HG02870 (cell line): ENCODE results near the gene EVA1A.

Experiments used
- ATAC-seq: cut with Tn5 transposase; IDR thresholded peaks from one replicate; pipeline ENCODE4 v1.9.1; 2021; ENCODE audit warnings: mild to moderate bottlenecking, moderate library complexity; ENCODE audit not compliant: unreplicated experiment

Gene EVA1A

GRCh38 chr2:75545387-75545786 is 15.4 kb downstream of the EVA1A start:
- no peak for ATAC-seq

DNA sequence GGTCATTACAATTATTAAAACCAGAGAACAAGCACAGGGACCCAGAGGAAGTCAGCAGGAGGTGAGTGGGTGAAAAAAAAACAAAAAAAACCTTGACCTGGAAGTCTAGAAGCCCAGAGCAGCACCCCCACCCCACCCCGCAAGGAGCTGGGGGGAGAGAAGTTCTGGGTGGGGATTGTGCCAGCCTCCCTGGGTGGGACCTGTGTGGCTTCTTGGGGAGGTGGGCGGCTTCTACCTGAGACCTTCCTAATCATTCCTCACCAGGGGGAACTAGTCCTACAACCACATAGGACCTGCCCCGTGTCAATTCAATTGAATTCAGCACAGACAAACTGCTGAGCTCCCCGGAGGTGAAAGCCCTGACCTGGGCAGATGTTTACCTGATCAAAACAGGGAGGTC is 17.3 kb downstream of the EVA1A start:
- ATAC-seq: no peak

DNA sequence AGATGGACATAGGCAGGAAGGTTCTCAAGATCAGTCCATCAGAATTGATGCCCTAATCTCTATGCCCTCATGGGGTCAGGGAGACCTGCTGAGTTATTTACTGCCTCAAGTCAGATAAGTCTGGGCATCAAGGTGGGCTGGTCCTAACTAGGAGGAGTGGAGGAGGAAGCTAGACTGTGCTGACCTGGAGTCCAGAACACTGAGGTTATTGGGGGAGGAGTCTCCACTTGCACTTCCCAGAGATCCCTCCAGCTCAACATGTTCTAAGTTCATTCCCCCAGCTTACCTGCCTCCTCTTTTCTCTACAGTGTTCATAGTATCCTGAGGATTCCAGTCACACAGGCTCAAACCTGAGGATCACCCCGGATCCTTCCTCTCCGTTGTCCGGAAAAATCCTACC is 19.3 kb downstream of the EVA1A start:
- no peak for ATAC-seq

DNA sequence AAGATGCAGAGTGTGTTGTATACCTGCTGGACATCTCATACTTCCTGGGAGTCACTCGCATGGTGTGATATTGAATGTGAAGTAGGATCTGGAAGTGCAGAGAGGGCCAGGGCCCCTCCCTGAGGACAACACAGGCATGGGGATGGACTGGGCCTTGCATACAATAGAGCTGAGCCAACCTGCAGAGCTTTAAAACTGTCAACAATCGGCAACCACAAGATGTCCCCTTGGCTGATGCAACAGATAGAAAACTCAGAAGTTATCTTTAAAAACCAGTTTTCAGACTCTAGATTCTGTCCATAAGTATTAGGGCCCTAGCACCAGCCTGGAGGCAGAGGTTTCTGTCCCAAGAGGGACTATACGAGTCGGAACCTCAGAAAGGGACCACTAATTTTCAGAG is 19.7 kb downstream of the EVA1A start:
- ATAC-seq: no peak

DNA sequence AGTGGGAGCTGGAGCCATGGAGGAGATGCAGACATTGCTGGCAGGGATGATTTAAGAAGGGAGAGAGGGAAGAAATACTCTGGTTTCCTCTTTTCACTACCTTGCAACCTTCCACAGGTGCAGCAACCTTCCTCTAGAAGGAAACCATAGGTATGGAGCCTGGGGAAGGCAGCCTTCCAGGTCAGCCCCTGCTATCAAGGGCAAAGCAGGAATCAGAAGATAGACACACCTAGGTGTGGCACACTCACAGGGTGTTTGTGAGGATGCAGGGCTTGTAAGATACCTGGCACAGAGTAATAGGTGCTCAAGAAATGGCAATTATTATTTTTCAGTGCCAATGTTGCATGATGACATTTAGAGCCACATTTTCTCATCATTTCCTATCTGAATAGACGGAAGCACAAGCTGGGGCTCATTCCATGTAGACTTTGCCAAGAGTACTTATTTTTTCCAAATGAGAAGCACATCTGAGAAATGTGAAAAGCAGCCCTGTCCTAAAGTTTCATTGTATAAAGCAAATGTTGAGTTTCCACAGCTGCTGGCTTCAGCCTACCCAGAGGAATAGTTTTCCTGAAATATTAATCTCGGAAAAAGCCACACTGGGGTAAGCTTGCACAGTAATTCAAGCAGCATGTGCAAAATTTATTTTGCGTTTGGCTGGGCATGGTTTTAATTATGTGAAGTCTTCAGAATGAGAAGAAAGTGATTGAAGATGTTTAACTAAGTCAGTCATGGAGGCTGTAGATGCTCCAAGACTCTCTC is 20.6 kb downstream of the EVA1A start:
- no peak for ATAC-seq

DNA sequence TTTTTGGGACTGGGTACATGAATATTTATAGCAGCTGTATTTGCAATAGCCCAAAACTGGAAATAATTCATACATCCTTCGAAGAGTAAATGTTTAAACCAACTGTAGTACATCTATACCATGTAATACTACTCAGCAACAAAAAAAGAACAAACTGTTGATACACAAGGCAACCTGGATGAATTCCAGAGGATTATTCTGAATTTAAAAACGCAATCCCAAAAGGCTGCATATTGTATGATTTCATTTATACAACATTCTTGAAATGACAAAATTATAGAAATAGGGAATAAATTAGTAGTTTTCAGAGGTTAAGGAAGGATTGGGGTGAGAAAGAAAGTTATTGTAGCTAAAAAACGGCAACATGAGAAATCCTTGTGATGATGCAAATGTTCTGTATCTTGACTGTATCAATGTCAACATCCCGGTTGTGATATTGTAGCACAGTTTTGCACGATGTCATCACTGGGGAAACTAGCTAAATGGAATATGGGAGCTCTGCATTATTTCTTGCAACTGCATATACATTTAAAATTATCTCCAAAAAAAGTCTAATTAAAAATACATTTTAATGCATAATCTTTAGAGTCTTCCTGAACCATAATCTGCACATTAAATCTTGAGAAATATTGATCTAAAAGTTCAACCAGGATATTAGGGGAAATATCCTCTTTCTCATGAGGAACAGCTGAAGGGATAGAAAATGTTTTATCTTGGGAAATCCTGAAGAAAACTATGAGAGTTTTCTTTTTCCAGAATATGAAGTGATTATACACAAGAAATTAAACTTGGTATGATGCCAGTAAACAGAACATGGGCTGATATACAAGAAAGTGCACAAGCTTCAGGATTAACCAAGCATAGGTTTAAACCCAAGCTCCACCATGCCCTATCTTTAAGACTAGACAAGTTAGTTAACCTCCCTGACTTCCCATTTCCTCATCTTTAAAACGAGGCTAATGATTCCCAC is 21.9 kb downstream of the EVA1A start:
- no peak for ATAC-seq

DNA sequence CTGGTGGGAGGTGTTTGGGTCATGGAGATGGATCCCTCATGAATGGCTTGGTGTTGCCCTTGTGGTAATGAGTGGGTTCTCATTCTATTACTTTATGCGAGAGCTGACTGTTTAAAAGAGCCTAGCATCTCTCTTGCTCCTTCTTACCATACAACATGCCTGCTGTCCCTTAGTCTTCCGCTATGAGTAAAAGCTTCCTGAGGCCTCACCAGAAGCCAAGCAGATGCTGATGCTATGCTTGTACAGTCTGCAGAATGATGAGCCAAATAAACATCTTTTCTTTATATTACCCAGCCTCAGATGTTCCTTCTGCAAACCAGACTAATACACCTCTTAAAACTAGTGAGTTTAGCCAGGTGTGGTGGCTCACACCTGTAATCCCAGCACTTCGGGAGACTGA is 23.1 kb downstream of the EVA1A start:
- ATAC-seq: no peak

DNA sequence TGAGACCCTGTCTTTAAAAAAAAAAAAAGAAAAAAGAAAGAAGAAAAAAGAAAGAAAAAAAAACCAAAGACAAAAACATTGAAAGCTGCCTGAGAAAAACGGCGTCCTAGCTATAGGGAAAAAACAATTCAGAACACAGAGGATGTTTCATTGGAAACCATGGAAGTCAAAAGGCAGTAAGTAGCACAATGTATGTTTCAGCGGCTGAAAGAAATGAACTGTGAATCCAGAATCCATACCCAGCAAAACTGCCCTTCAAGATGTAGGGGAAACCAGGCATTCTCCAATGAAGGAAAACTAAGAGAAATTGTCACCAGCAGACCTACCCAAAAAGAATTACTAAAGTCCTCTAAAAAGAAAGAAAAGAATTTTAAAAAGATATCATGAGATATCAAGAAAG is 27.6 kb downstream of the EVA1A start:
- no peak for ATAC-seq

GRCh38 chr2:75532488-75532887 is 28.3 kb downstream of the EVA1A start:
- no peak for ATAC-seq

DNA sequence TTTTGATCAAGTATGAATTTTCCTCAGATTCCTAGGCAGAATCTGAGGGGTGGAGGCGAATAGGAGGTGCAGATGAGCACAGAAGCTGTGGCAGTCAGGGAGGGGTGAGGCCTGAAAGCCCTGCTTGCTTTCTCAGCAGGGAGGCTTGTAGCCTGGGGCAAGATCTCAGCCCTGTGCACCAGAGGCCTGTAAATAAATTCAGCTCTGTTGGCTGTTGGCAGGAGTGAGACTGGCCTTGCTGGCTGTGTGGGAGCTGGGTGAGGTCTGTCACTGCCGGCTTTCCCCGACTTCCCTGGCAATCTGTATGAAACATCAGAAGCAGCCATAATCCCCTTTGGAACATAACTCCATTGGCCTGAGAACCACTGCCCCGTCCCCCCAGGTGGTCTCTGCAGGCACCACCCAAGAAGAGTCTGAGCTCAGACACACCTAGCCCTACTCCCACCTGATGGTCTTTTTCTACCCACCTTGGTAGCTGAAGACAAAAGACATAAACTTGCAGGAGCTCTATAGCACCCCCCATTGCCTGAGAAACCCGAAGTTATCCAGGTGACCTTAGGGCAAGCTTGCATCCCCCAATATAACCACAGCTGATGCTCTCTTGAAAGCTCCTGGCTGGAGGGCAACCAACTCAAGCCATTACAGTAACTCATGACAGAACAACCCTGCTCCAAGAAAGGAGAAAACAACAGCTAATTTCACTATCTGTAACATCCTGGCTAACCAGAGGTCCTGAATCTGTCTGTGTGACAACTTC is 32.3 kb downstream of the EVA1A start:
- no peak for ATAC-seq

GRCh38 chr2:75527676-75528075 is 33.1 kb downstream of the EVA1A start:
- no peak for ATAC-seq

DNA sequence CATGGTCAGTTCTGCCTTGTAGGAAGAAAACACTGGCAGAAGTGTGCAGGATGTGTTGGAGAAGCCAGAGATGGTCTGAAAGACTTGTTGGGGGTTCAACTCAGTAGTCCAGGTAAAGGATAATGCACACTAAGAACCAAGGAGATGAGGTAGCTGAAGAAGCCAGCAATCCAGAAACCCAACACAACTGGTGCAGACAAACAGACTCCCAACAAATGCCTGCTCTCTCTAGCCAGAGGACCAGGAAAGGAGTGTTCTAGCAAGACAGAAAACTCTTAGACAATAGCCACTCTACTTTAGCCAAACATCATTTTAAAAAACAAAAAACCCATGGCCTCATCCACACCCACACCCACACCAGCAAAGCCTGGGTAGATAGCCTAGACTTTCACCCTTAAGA is 33.9 kb downstream of the EVA1A start:
- ATAC-seq: no peak

GRCh38 chr2:75525434-75526310 is 35.1 kb downstream of the EVA1A start:
- peak; percentile 36 for ATAC-seq

- ATAC-seq: no peak
These were observed 36.3 kb downstream of the EVA1A start for GRCh38 chr2:75524276-75524911.

GRCh38 chr2:75523313-75524275 is 37.1 kb downstream of the EVA1A start:
- ATAC-seq: peak; percentile 89

- no peak for ATAC-seq
These were observed 38.0 kb downstream of the EVA1A start for GRCh38 chr2:75522543-75523312.

DNA sequence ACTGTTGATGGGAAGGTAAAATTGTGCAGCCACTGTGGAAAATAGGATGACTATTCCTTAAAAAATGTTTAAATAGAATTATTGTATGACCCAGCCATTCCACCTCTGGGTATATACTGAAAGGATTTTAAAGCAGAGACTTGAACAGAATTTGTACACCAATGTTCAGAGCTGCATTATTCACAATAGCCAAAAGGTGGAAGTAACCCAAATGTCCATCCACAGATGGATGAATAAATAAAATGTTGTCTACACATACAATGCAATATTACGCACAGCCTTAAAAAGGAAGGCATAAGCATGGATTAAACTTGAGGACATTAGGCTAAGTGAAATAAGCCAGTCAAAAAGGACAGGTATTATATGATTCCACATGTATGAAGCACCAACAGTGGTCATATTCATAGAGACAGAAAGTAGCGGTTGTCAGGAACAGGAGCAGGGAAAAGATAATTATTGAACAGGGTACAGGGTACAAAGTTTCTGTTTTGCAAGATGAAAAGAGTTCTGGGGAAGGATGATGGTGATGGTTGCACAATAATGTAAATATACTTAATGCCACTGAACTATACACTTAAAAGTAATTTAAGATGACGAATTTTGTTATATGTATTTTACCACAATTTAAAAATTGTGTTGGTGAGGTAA is 39.4 kb downstream of the EVA1A start:
- no peak for ATAC-seq
